DMS114 treated with DMSO at 0.1 percent for 48 hours (cell line): ENCODE results near the gene OR10G3.
A peak's percentile ranks its signal among the peaks of the same experiment; 100 is the strongest.
"Not testable (repeated sequence)": the region's sequence is repeated elsewhere in the genome, so short reads cannot be mapped to it uniquely, and the experiment has no call there.

ENCODE experiments used
- DNase-seq: peaks from one replicate; lab custom pipeline; 2025; ENCODE audit not compliant: unreplicated experiment; lab: John Stamatoyannopoulos, UW

OR10G3 gene, protein sequence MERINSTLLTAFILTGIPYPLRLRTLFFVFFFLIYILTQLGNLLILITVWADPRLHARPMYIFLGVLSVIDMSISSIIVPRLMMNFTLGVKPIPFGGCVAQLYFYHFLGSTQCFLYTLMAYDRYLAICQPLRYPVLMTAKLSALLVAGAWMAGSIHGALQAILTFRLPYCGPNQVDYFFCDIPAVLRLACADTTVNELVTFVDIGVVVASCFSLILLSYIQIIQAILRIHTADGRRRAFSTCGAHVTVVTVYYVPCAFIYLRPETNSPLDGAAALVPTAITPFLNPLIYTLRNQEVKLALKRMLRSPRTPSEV

DNA sequence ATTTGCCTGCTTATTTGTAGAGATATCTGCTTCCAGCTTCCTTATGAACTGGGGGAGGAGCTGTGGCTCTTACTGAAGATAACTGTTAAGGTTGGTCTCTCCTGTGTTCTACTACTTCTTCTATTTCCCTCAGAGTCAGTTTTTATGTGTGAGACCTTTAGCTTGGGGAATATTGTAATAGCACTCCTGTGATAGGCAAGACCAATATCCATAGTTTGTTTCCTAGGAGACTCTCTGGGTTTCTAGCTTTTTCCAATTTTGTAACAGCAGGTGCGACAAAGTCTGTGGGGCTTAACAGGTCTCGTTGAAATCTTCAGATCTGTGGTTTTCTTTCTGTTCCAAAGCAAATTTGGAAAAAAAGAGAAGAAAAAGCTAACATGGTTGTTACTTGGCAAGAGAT is at the start of gene OR10G3:
TSS of gene OR10G3 (minus strand) at position 101 of the 400 bp plus-strand sequence. CDS start 9,332 bp downstream, outside the sequence.
- DNase-seq: no peak

DNA sequence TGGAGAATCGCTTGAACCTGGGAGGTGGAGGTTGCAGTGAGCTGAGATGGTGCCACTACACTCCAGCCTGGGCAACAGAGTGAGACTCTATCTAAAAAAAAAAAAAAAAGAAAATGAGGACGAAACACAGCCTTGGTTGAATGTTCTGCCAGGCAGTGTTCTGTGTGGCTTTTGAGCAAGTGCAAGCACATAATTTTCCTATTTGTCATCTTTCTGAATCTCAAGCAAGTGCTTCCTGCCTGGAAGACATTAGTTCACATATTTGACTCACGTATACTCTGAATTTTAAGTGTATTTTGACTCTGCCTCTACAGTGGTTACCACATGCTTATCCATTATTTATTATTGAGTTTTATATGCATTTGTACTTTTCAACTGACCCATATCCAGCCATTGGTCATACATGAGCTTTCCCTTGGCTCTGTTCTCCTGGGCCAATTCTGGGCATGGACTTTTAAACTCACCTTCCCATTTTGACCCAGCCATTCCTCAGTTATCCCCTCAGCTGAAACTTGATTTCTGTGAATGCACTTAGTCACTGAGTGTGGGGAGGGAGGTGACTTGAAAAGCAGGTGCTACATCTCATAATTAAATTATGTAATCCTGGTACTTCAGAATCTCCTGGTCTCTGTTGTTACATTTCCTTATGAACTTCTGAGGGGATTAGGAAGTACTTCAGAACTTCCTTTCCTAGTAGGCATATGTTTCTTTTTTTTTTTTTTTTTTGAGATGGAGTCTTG is 46.8 kb upstream of the OR10G3 start:
- DNase-seq: no peak

DNA sequence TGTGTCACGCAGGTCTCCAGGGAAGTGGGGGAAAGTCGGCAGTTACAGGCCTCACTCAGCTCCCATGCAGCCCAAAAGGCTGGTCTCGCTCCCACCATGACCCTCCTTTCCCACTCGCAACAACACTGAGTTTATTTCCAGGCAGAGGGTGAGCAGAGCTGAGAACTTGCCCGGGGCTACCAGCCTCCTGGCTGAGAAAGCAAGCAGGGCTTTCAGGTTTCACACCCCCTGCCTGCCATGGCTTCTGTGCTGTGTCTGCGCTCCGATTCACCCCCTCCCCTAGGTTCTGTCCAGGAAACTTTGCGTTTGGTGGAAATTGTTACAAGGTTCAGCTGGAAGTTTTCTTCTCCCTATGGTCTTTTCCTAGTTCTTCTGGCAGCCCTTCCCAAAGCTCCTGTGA is 37.7 kb upstream of the OR10G3 start:
- no peak for DNase-seq

DNA sequence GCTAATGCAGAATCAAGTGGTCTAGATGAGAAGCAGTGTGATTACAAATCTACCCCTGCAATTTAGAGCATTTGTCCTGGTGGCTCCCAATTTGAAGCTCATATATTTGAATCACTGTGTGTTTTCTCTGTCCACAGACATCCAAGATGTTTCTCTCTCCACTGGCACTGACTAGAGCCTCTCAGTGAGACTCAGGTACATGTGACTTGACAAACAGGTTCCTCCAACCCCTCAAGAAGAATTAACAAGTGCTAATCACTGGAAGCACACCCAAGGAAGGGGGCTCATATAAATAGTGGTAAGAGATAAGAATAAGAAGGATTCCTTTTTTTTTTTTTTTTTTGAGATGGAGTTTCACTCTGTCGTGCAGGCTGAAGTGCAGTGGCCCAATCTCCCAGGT is 34.4 kb upstream of the OR10G3 start:
- DNase-seq: no peak

DNA sequence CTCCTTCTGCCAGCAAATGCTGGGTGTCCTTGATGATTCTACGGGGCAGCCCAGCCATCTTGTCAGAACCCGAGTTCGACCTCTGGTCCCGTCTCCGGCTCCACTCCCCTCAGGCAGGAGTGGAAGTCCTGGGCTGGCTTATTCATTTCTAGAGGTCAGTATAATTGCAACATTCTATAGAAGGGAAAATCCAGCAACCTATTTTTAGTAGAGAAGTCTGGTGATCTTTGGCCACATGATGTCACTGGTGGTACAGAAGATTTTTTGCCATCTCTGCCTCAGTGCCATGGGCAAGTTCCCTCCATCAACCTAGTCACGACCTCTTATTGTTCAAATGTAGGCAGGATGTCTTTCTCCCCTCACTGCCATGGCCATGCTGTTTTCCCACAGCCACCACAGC is 32.4 kb upstream of the OR10G3 start:
- DNase-seq: no peak

DNA sequence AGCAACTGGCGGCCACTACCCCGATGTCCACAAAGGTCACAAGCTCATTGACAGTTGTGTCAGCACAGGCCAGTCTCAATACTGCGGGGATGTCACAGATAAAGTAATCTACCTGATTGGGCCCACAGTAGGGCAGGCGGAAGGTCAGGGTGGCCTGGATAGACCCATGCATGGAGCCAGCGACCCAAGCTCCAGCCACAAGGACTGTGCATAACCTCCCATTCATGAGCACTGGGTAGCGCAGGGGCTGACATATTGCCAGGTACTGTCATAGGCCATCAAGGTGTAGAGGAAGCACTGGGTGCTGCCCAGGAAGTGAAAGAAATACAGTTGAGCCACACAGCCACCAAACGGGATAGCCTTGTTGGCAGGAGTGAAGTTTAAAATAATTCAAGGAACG is 22.3 kb upstream of the OR10G3 start:
- DNase-seq: not testable (repeated sequence)

DNA sequence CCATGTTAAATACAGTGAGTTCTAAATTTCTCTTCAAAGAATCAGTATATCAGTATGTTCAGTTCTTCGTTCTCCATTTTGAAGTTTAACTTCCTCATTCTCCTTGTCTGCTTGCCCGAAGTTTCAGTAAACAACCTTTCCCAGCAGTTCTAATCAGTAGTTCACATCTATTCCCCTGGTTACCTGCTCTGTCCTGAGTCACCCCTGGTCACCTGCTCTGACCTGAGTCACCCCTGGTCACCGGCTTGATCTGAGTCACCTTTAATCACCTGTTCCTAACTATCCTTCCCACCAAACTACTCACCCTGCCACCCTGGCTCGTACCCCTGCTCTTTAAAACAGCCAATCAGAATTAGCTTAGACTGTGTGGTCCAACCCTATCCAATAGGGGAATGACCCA is 9.4 kb upstream of the OR10G3 start:
- no peak for DNase-seq

DNA sequence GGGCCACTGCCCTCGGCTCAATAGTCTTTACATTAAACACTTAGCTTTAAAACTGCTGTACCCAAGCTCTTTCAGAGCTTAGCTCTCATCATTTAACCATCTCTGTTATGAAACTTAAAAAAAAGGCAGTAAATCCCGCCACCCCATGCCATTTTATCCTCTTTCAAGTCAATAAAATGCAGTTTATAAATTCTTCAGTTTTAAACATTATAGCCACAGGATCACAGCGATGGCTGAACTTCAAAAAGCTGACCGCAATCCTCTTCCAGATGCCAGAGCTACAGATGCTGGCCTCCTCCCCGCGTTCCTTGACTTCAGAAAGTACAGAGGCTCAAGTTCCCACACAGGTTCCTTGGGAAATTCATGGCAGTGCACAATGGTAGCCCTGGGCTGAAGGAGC is 4.2 kb downstream of the OR10G3 start:
- no peak for DNase-seq

DNA sequence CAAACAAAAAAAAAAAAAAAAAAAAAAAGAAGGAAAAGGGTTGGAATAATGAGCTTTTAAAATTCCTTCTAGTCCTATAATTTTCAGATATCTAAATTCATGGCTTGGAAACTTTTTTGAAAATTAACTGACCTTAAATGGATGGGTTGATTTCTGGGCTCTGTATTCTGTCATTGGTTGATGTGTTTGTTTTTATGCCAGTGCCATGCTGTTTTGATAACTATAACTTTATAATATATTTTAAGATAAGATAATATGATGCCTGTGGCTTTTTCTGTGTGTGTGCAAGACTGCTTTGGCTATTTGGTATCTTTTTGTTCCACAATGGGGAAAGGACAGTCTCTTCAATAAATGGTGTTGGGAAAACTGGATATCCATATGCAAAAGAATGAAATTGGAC is 7.3 kb downstream of the OR10G3 start:
- DNase-seq: no peak

DNA sequence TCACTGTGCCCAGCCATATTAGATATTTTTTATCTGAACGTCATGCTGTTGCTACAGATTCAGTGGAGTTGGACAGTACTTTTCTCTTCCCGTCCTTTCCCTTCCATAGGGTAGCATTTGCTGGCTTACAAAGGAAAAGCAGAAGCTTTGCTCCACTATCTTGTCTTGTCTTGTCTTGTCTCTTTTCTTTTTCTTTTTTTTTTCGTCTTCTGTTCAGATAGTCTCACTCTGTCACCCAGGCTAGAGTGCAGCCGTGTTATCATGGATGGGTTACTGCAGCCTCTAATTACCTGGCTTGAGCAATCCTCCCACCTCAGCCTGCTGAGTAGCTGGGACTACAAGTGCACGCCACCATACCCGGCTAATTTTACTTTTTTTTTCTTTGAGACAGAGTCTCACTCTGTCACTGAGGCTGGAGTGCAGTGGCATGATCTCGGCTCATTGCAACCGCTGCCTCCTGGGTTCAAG is 21.1 kb downstream of the OR10G3 start:
- DNase-seq: no peak

DNA sequence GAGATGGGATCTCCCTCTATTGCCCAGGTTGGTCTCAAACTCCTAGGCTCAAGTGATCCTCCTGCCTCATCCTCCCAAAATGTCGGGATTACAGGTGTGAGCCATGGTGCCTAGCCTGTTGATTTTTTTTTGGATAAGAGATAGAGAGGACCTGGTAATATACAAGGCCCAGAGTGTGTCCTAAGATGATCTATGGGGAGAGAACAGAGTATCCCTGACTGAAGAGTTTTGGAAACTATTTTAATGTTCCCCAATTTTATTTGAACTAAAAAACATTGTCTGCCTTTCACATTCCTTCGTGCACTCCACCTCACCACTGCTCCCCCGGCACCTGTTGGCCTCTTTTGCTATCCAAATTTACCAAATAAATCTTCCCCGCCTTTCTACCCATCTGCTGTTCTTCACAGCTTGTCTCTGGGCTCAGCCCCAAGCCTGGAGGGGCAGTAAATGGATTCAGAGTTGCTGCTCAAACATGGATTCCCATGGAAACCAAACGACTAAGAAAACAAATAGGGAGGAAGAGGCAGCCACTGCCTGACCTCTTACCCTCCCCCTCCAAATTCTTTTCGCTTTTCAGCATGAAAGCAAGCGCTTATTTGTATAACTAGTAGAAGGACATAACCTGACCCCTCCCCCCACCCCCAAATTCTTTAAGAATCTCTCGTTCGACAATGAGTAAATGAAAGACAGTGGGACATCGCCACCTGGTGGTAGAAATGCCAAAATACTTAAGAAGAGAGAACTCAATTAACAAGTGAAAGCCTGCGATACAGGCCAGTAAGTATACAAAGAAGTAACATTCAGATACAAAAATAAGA is 22.6 kb downstream of the OR10G3 start:
- peak; percentile 81 for DNase-seq

DNA sequence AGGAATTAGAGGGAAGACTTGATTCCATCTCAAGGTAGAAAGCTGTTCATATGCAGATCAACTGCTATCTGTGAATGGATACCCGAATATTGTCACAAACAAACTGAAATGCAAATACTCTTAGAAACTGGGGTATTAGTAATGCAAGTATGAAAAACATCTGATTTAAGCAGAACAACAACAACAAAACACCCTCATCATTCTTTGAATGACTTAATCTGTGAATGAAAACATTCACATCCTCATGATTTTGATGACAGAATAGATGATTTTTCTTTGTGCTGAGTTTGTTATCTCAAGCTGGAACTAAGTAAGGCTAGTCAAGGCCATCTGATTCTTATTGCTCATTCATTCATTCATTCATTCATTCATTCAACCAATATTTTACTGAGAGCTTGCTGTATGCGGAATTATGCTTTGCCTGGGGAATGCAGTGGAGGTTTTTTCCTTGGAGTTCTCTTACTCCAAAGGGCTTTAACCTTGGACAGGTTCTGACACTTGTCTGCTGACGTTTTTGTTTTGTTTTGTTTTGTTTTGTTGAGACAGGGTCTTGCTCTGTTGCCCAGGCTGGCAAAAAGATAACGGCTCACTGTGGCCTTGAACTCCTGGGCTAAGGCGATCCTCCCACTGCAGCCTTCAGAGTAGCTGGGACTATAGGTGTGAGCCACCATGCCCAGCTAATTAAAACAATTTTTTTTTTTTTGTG is 23.3 kb downstream of the OR10G3 start:
- no peak for DNase-seq

DNA sequence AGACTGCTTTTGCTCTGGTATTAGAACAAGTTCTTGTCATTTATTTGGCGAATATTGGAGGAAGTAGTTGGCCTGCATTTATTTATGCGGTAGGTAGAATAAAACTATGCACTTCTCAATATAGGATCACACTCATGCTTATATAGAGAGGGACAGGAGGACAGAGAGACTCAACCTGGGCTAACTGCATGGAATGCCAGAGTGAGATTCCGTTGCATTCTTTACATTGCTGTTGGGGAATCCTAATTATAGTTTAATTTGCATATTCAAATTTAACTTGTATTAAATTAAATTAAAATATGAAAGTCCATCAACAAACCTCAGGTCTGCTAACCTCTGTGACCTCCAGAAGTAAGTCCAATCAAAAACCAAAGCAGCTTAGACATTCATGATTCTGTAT is 26.6 kb downstream of the OR10G3 start:
- DNase-seq: no peak

DNA sequence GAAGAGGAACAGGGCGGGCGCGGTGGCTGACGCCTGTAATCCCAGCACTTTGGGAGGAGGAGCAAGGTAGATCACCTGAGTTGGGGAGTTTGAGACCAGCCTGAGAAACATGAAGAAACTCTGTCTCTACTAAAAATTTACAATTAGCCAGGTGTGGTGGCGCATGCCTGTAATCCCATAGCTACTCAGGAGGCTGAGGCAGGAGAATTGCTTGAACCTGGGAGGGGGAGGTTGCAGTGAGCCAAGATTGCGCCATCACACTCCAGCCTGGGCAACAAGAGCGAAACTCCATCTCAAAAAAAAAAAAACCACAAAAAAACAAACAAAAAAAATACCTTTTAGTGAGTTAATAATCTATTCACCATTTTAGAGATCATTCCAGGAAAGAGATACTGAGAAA is 35.3 kb downstream of the OR10G3 start:
- DNase-seq: not testable (repeated sequence)

DNA sequence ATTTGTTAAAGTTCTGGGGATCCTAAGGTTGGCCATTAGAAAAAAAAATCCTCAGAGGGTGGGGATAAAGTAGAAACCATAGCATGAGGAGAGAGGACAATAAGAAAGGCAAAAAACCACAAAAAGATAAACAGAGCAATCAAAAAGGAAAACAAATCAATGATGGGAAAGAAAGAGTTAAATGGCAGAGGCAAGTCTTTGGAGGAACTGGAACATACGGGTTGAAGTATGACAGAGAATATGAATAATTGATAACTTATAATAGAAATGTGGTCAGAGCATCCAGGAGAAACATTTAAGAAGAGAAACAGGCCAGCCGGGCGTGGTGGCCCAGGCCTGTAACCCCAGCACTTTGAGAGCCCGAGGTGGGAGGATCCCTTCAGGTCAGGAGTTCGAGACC is 35.9 kb downstream of the OR10G3 start:
- no peak for DNase-seq

DNA sequence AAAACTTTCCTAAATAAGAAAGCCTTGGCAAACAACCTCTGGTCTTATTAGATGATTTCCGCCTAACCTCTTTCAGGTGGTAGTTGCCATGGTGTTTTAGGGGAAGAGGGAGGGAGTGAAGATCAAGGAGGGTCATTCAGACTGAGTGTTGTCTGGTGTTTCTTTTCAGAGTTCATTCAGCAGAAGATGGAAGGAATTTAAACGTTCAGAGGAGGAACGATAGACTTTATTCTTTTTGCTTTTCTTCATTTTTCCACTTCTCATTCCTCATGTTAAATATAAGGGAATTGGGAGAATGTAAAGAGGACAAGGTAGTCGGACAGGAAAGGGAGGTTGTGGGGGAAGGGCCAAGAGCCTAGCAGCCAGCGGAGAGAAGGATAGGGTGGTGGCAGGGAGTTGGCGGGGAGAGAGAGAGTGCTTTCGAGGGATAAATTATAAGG is 36.3 kb downstream of the OR10G3 start:
- no peak for DNase-seq

DNA sequence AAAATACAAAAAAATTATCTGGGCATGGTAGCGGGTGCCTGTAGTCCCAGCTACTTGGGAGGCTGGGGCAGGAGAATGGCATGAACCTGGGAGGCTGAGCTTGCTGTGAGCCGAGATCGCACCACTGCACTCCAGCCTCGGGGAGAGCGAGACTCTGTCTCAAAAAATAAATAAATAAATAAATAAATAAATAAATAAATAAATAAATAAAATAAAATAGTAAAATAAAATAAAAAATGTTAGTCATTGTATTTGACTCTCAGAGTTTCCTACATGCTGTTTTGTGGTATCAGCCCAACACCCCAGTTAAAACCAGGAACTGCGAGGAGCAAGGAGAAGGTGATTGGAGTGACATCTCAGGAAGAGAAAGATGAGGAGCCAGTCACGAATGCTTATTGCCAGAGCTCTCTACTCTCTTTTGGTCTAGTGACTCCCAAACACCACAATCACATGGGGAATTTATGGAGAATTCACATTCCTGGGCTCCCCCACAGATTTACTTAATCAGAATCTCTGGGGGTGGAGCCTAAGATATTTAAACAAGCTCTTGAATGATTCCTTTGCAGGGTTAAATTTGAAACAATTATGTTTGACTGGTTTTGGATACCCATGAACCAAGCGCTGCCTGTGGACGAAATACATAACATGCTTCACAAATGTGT is 38.3 kb downstream of the OR10G3 start:
- DNase-seq: no peak

DNA sequence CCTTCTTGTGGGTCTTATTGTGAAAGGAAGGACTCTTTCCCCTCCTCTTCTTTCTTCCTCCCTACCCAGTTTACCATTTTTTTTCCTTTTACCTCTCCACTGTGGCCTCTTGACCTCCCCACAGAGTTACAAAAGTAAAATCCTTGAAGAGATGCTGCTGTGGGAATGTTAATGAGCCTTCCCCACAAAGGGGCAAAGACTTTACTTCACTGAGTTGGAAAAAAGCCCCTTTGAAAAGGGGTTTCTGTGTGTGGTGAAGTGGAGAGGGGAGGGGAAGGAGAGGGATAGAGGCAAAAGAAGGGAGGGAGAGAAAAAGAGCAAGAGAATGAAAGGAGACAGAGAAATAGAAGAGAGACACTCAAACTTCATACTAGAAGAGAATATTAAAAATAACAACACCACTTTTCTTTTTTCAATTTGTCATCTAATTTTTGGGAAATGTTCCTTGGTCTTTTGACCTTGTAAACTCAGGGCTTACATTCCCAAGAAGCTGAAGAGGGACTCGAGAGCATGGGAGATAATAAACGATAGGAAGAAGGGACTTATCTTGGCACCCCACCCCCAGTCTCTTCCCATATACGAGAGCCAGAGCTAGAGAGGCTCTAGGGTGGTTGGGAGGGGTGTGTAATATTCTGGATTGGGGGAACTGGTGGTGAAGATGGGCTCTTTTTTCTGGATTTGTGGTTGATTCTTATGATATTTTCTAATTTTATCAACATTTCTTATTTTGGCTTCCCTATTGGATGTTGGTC is 40.5 kb downstream of the OR10G3 start:
- DNase-seq: no peak

DNA sequence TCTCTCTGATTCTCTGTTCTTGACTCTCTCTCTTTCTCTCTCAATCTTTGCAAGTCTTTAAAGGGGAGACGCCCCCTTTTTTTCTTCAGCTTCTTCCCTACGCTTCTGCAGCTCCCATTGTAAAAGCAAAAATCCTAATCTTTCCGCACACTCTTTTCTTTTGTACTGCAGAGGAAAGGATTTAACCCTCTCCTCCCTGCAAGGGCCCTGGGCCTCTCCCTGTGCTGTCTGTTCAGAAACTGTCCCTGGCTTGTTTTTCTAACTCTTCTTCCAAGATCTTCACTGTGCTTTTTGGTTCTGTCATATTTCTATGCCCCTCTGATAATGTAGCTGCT is 42.8 kb downstream of the OR10G3 start:
- DNase-seq: no peak
